Measurements from ENCODE around the gene SLC2A3. TPM values are rescaled to one million over a fixed set of nuclear protein-coding genes. Genes with fewer than 3 reads are reported as not detected.
"Not testable (repeated sequence)": the region's sequence is repeated elsewhere in the genome, so short reads cannot be mapped to it uniquely, and the experiment has no call there.

SLC2A3 gene
- total RNA-seq, 4 donors from 2014 or later = 8.2 to 64.1 (median 48.0) TPM

DNA sequence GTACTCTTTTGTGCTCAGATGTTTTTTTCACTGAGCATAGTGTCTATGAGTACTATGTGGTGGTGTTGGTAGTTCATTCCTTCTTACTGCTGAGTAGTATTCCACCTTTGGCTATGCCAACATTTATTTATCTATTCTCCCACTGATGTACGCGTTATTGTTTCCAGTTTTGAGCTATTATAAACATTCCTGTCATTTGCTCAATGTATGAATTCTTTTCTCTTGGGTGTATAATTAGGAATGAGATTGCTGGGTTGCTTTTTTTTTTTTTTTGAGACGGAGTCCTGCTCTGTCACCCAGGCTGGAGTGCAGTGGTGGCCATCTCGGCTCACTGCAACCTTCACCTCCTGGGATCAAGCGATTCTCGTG is 37.5 kb upstream of the SLC2A3 start:
- Histone ChIP-seq H3K4me1 (no peaks in the 10 kb centered on the region), H3K9me3 (no peaks in the 10 kb centered on the region), H3K4me3 (no peak overlapping the region), H3K36me3 (no peaks in the 10 kb centered on the region), H3K27ac (no peak overlapping the region), H3K27me3 (no peaks in the 10 kb centered on the region)
- intact Hi-C loops (cut with DNase I; ENCODE audit: low total_unique reads) = no loop called here
- no peak for DNase-seq
- TF ChIP-seq POLR2A (IDR thresholded peaks at IDR 0.05) = no peak
- TF ChIP-seq, protein P1, sequence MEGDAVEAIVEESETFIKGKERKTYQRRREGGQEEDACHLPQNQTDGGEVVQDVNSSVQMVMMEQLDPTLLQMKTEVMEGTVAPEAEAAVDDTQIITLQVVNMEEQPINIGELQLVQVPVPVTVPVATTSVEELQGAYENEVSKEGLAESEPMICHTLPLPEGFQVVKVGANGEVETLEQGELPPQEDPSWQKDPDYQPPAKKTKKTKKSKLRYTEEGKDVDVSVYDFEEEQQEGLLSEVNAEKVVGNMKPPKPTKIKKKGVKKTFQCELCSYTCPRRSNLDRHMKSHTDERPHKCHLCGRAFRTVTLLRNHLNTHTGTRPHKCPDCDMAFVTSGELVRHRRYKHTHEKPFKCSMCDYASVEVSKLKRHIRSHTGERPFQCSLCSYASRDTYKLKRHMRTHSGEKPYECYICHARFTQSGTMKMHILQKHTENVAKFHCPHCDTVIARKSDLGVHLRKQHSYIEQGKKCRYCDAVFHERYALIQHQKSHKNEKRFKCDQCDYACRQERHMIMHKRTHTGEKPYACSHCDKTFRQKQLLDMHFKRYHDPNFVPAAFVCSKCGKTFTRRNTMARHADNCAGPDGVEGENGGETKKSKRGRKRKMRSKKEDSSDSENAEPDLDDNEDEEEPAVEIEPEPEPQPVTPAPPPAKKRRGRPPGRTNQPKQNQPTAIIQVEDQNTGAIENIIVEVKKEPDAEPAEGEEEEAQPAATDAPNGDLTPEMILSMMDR (IDR thresholded peaks at IDR 0.05) = no peak

GRCh38 chr12:7972734-7973456 is 36.9 kb upstream of the SLC2A3 start:
- no peak overlapping the region for H3K4me3 ChIP-seq
- H3K27me3 ChIP-seq = no peaks in the 10 kb centered on the region
- intact Hi-C loops (cut with DNase I; ENCODE audit: low total_unique reads) = no loop called here
- H3K9me3 ChIP-seq = no peaks in the 10 kb centered on the region
- no peaks in the 10 kb centered on the region for H3K36me3 ChIP-seq
- no peaks in the 10 kb centered on the region for H3K4me1 ChIP-seq
- DNase-seq = no peak
- TF ChIP-seq, protein P1 (IDR thresholded peaks at IDR 0.05) = no peak
- no peak for TF ChIP-seq POLR2A (IDR thresholded peaks at IDR 0.05)
- no peak overlapping the region for H3K27ac ChIP-seq

DNA sequence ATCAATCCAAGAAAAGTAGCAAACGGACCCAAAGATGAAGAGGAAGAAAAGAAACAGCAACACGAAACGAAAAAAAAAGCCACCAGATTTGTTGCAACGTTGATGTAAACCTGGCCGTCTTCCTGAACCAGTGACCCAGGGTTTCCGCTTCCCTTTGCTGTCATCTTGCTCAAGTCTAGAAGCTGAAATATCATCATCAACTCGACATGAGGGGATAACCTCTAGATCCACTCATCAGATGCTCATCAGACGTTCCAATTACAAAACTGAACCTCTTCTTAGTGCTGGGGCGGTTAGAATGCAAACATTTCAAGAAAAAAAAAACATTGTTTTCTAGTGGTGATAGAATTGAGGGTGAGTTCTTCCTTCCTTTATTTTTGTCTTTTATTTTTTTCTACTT is 36.3 kb upstream of the SLC2A3 start:
- H3K36me3 ChIP-seq; DNase-seq; H3K27me3 ChIP-seq; H3K4me1 ChIP-seq; intact Hi-C loops (cut with DNase I; ENCODE audit: low total_unique reads); H3K9me3 ChIP-seq; H3K4me3 ChIP-seq; H3K27ac ChIP-seq: not testable (repeated sequence)

DNA sequence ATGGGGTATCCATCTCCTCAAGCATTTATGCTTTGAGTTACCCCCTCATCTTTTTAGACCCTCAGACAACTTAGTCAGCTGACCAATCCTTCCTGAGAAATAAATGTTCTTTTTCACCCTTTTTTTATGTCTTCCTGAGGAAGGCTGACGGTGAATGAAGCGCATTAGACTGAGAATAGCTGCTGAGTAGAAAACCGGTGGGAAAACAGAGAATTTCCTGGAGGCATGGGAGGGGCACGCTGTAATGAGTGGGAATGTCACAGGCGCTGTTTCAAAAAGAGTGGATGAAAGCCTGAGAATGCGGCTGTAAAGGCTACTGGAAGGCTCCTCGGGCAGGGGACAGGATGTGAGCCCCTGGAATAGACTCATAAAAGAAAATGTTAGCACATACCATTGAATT is 35.8 kb upstream of the SLC2A3 start:
- H3K4me1 ChIP-seq; H3K9me3 ChIP-seq; intact Hi-C loops (cut with DNase I; ENCODE audit: low total_unique reads); DNase-seq; H3K4me3 ChIP-seq; H3K36me3 ChIP-seq; H3K27me3 ChIP-seq: not testable (repeated sequence)
- H3K27ac ChIP-seq = peak overlapping the region; percentile 88 to 89

GRCh38 chr12:7970475-7971252 is 34.7 kb upstream of the SLC2A3 start:
- peak; percentile 90 to 92 for DNase-seq
- no peaks in the 10 kb centered on the region for H3K27me3 ChIP-seq
- H3K4me3 ChIP-seq = peak overlapping the region; percentile 31 to 42
- no peaks in the 10 kb centered on the region for H3K4me1 ChIP-seq
- no peaks in the 10 kb centered on the region for H3K9me3 ChIP-seq
- intact Hi-C loops (cut with DNase I; ENCODE audit: low total_unique reads) = no loop called here
- no peaks in the 10 kb centered on the region for H3K36me3 ChIP-seq
- H3K27ac ChIP-seq = peak overlapping the region; percentile 88 to 89
- TF ChIP-seq, protein P1 (IDR thresholded peaks at IDR 0.05) = peak in 1 of 4 experiments; percentile 29
- peak; percentile 50 to 51 for TF ChIP-seq POLR2A (IDR thresholded peaks at IDR 0.05)

DNA sequence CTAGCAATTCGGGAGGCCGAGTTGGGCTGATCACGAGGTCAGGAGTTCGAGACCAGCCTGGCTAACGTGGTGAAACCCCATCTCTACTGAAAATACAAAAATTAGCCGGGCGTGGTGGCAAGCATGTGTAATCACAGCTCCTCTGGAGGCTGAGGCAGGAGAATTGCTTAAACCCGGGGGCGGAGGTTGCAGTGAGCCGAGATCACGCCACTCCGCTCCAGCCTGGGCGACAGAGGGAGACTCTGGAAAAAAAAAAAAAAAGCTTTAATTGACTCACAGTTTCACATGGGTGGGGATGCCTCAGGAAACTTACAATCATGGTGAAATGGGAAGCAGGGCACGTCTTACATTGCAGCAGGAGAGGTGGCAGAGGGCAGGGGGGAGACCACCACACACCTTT is 30.6 kb upstream of the SLC2A3 start:
- H3K9me3 ChIP-seq = no peaks in the 10 kb centered on the region
- no peaks in the 10 kb centered on the region for H3K27me3 ChIP-seq
- no peak for DNase-seq

DNA sequence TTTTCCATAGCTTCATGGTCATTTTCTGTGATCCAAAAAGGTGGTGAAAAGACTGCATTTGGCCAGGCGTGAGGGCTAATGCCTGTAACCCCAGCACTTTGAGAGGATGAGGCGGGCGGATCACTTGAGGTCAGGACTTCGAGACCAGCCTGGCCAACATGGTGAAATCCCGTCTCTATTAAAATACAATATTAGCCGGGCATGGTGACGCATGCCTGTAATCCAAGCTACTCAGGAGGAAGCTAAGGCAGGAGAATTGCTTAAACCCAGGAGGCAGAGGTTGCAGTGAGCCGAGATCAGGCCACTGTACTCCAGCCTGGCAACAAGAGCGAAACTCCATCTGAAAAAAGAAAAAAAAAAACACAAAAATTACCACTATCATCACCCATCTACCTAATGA is 28.7 kb upstream of the SLC2A3 start:
- H3K9me3 ChIP-seq; H3K27me3 ChIP-seq; H3K27ac ChIP-seq; H3K4me3 ChIP-seq; H3K36me3 ChIP-seq; H3K4me1 ChIP-seq; DNase-seq; intact Hi-C loops (cut with DNase I; ENCODE audit: low total_unique reads): not testable (repeated sequence)

More for the DNA sequence above, 30.6 kb upstream of the SLC2A3 start:
- no peak overlapping the region for H3K4me3 ChIP-seq
- intact Hi-C loops (cut with DNase I; ENCODE audit: low total_unique reads) = no loop called here
- H3K36me3 ChIP-seq = no peaks in the 10 kb centered on the region
- H3K27ac ChIP-seq = no peak overlapping the region
- TF ChIP-seq, protein P1 (IDR thresholded peaks at IDR 0.05) = no peak
- TF ChIP-seq POLR2A (IDR thresholded peaks at IDR 0.05) = no peak
- H3K4me1 ChIP-seq = no peaks in the 10 kb centered on the region
